ENCODE measurements around the gene MYO1D.
"Not testable (repeated sequence)": the region's sequence is repeated elsewhere in the genome, so short reads cannot be mapped to it uniquely, and the experiment has no call there.

The MYO1D gene

GRCh38 chr17:32720671-32721070 lies 156.3 kb downstream of the MYO1D start:
- DNase-seq = no peak

GRCh38 chr17:32719689-32720088 lies 157.2 kb downstream of the MYO1D start:
- DNase-seq = no peak

GRCh38 chr17:32714922-32715321 lies 162.0 kb downstream of the MYO1D start:
- not testable (repeated sequence) for DNase-seq

GRCh38 chr17:32714206-32714605 lies 162.7 kb downstream of the MYO1D start:
- not testable (repeated sequence) for DNase-seq

GRCh38 chr17:32713081-32713480 lies 163.8 kb downstream of the MYO1D start:
- DNase-seq = no peak

GRCh38 chr17:32709562-32709961 lies 167.4 kb downstream of the MYO1D start:
- DNase-seq = no peak

- DNase-seq = no peak
These were observed 175.1 kb downstream of the MYO1D start for GRCh38 chr17:32701871-32702270.

- DNase-seq = no peak
These were observed 177.7 kb downstream of the MYO1D start for GRCh38 chr17:32699247-32699646.

GRCh38 chr17:32697728-32698625 lies 178.9 kb downstream of the MYO1D start:
- DNase-seq = no peak

- DNase-seq = no peak
These were observed 180.5 kb downstream of the MYO1D start for GRCh38 chr17:32696426-32696825.

- DNase-seq = no peak
These were observed 181.1 kb downstream of the MYO1D start for GRCh38 chr17:32695864-32696263.

GRCh38 chr17:32693194-32693897 lies 183.6 kb downstream of the MYO1D start:
- no peak for DNase-seq

GRCh38 chr17:32692179-32692578 lies 184.7 kb downstream of the MYO1D start:
- DNase-seq = no peak

- DNase-seq = no peak
These were observed 187.6 kb downstream of the MYO1D start for GRCh38 chr17:32689348-32689747.

GRCh38 chr17:32688221-32688620 lies 188.7 kb downstream of the MYO1D start:
- no peak for DNase-seq

- DNase-seq = peak; percentile 33
These were observed 192.6 kb downstream of the MYO1D start for GRCh38 chr17:32684087-32684958.

- DNase-seq = no peak
These were observed 203.0 kb downstream of the MYO1D start for GRCh38 chr17:32673964-32674363.

- DNase-seq = no peak
These were observed 204.2 kb downstream of the MYO1D start for GRCh38 chr17:32672711-32673110.

GRCh38 chr17:32671896-32672295 lies 205.0 kb downstream of the MYO1D start:
- no peak for DNase-seq

GRCh38 chr17:32664936-32665583 lies 211.9 kb downstream of the MYO1D start:
- DNase-seq = no peak

- no peak for DNase-seq
These were observed 216.4 kb downstream of the MYO1D start for GRCh38 chr17:32660496-32660985.

GRCh38 chr17:32659419-32659842 lies 217.5 kb downstream of the MYO1D start:
- peak; percentile 44 for DNase-seq

All from NCI-H146 (cell line).